Adrenal gland (tissue), 5 donors: ENCODE data around the gene ALPG.
"Not testable (repeated sequence)": the region's sequence is repeated elsewhere in the genome, so short reads cannot be mapped to it uniquely, and the experiment has no call there.

ENCODE experiments used
- CTCF ChIP-seq, 6 experiments: fragments of 450-650 bp in 4 of 6; fragments of 200-600 bp in 2 of 6; sonication (generic) in 1 of 6; IDR thresholded peaks; 1 replicate in 5 of 6; 2 replicates in 1 of 6; pipeline versions ENCODE4 v1.5.1 to v1.8.0; 2016 to 2021; ENCODE audit warnings: antibody characterized with exemption in 6 of 6, mild to moderate bottlenecking in 2 of 6, moderate library complexity in 1 of 6
- POLR2A ChIP-seq, 2 donors: fragments of 450-650 bp; IDR thresholded peaks; one replicate each; pipeline ENCODE4 v1.6.1; 2017; ENCODE audit warnings: antibody characterized with exemption in 2 of 2, mild to moderate bottlenecking in 2 of 2, moderate library complexity in 1 of 2
- donor health status: DM: no; HTN: no; CAD: no.

- TF ChIP-seq POLR2A, CTCF (IDR thresholded peaks at IDR 0.05): not testable (repeated sequence)
These were observed 40.2 kb upstream of the ALPG start for GRCh38 chr2:232366461-232366860.
